ENCODE measurements around the gene MAPK11.

Gene MAPK11

DNA sequence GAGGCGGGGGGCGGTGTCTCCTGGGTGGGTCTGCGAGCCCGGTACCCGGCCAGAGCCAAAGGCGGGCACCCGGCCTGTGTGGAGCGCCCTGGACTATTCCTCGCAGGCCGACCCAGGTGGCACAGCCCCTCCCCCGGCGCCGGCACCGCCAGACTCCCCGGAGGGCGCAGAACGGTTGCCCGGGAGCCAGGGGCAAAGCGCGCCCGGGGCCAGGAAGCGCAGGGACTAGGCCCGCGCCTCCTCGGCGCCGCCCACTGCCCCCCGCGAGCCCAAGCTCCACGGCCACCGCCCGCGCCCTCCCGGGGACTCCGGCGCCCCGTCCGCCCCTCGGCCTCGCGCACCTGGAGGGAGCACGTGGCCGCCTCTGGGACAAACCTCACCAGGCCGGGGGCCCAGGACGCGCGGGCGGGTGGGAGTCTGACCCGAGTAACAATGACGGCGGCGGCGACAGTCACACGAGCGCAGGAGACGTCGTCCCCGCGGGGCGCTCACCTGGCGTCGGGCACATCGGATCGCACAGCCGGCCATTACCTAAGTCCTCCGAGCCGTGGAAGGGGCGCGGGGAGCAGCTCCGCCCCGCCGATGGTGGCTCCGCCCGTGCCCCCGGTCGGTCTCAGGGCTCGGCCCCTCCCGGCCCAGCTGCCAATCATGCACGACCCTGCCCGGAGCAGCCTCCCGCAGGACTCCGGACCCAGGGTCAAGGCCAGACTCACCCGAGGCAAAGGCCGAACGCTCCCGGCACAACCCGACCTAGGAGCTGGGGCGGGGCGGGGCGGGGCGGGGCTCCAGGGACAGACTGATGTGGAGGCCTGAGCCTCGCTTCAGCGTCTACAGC is 29.8 kb upstream of the MAPK11 start:
- no peak overlapping the region for H3K4me3 ChIP-seq (replicated peaks; ENCODE audit: low read depth, low read length)
- no peak for DNase-seq (ENCODE audit: low read depth)
- TF ChIP-seq, protein P1, sequence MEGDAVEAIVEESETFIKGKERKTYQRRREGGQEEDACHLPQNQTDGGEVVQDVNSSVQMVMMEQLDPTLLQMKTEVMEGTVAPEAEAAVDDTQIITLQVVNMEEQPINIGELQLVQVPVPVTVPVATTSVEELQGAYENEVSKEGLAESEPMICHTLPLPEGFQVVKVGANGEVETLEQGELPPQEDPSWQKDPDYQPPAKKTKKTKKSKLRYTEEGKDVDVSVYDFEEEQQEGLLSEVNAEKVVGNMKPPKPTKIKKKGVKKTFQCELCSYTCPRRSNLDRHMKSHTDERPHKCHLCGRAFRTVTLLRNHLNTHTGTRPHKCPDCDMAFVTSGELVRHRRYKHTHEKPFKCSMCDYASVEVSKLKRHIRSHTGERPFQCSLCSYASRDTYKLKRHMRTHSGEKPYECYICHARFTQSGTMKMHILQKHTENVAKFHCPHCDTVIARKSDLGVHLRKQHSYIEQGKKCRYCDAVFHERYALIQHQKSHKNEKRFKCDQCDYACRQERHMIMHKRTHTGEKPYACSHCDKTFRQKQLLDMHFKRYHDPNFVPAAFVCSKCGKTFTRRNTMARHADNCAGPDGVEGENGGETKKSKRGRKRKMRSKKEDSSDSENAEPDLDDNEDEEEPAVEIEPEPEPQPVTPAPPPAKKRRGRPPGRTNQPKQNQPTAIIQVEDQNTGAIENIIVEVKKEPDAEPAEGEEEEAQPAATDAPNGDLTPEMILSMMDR (IDR thresholded peaks at IDR 0.05; ENCODE audit: low read length, missing control alignments), result no peak

DNA sequence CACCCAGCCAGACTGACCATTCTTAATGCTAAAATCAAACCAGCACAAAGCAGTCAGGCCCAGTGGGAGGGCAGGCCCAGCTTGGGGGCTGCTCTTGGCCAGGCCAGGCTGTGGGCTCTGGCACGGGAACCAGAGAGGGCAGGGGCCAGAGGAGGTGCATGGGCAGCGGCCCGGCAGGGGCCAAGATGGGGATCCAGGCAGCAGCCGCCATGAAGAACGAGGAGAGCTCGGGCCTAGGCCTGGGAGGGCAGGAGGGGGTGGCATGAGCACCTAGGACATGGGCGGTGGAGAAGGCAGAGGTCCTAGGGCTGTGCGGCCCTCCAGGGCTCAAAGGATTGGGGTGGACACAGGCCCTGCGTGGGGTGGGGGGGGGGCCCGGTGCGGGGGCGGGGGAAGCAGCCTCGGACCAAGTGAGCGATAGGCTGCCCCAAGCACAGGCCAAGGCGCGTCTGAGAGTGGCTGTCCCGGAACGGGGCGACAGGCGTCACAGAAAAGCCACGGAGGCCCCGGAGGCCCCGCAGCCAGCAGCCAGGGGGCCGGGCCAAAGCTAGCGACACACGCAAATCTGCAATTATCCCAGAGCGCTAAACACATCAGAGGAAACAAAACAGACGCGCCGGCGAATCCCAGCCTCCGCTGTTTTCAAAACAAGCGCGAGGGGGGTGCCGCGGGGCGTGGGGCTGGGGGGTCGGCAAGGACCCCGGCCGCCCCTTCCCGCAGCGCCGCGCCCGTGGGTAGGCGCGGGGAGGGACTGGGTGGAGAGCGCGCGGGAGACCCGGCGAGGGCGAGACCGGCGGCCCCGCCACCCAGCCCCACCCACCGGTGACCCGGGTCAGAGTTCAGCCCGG is 29.0 kb upstream of the MAPK11 start:
- no peak overlapping the region for H3K4me3 ChIP-seq (replicated peaks; ENCODE audit: low read depth, low read length)
- TF ChIP-seq, protein P1 (IDR thresholded peaks at IDR 0.05; ENCODE audit: low read length, missing control alignments), result no peak
- DNase-seq (ENCODE audit: low read depth), result no peak

DNA sequence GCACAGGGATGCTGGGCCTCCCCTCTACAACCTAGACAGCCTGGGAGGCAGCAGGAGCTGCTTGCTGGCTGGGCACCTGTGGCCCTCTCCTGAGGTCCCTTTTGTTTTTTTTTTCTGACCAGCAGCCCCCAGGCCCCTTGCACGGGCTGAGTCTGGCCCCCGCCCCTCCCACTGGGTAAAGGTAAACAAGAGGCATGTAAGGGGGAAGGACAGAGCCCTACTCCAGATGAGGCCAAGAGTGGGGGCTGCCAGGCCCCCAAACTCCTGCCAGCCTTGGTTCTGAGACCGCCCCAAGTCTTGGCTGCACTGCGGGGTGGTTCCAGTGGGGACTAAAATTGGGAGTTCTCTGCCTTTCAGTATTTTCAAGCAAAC is 28.1 kb upstream of the MAPK11 start:
- no peak for DNase-seq (ENCODE audit: low read depth)
- no peak overlapping the region for H3K4me3 ChIP-seq (replicated peaks; ENCODE audit: low read depth, low read length)
- TF ChIP-seq, protein P1 (IDR thresholded peaks at IDR 0.05; ENCODE audit: low read length, missing control alignments), result no peak

DNA sequence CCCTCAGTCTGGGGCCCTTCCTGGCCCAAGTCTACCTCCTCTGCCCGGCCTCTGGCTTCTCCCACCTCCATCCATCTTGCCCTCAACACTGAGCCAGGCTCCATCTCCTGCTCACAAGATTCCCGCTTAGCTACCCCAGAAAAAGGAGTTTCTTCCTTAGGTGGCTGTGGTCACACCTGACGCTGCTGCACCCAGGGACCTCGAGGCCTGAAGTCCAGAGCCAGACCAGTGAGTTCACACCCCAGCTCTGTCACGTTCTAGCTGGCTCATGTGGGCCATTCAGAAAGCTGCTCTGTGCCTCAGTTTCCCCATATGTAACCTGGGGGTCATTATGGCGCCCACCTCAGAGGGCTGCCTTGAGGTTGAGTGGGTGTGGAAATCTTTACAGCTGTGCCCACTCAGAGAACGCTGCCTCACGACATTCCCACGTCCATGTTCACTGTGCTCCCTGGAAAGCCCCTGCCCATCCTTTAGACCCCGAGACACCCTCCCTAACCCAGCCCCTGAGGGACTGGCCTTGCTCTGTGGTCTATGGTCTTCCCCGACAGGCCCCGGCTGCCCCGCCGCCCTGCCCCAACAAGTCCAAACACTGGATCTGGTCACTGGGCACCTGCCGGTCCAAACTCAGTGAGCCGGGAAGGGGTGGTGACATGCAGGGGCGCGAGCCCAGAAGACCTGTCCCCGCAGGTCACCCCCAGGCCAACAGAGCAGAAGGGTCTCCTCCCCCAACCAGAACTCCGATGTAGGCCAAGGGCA is 27.5 kb upstream of the MAPK11 start:
- no peak for DNase-seq (ENCODE audit: low read depth)

DNA sequence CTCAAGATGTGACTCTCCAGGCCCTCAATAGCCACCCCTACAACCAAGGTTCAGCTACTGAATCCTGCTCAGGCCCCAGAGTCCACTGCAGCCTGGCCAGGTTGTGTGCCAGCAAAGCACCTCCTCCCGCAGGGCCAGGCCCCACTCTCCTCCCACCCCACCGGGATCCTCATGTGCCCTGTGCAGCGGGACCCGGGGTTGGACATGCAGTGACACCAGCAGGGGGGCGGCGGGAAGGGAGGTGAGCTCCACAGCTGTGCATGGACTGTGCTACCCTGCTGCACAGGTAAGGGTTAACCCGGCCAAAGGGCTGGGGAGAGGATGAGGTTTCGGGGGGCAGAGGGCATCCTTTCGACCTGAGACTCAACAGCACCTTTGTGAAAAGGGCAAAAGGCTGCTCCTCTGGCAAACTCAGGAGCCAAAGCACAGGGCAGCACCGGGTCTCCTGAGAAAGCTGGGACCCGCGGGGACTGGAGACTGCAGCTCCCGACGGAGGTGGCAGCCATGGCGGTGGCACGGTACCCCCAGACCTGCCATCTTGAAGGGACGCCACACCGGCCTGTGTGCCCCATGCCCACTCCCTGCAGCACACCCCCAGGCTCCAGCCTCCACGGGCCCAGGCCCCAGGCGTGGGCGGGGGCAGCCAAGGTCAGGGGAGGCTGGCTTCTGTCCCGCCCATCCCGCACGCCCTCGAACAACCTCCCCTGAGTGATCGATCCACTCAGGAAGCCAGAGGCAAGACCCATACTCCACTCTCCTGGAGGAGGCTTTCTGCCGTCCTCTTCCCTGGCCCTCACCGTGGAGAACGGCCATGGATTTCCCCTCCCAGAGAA is 26.7 kb upstream of the MAPK11 start:
- DNase-seq (ENCODE audit: low read depth), result no peak
- no peak overlapping the region for H3K4me3 ChIP-seq (replicated peaks; ENCODE audit: low read depth, low read length)
- TF ChIP-seq, protein P1 (IDR thresholded peaks at IDR 0.05; ENCODE audit: low read length, missing control alignments), result no peak

More for the DNA sequence above, 27.5 kb upstream of the MAPK11 start:
- H3K4me3 ChIP-seq (replicated peaks; ENCODE audit: low read depth, low read length), result no peak overlapping the region
- TF ChIP-seq, protein P1 (IDR thresholded peaks at IDR 0.05; ENCODE audit: low read length, missing control alignments), result no peak

DNA sequence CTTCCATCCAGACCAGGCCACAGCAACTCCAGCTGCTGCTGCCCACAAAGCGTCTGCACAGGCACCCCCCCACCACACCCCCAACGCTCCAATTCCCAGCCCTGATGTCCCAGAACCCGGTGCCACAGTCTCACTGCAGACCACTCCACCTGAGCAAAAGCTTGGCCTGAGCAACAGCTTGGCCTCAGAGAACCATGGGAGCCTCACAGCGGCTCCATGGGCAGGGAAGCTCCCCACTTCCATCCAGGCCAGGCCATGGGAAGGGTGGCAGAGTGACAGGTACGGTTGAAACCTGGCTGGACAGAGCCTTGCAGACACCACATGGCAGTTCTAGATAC is 24.1 kb upstream of the MAPK11 start:
- H3K4me3 ChIP-seq (replicated peaks; ENCODE audit: low read depth, low read length), result no peak overlapping the region
- no peak for DNase-seq (ENCODE audit: low read depth)
- TF ChIP-seq, protein P1 (IDR thresholded peaks at IDR 0.05; ENCODE audit: low read length, missing control alignments), result no peak

Data from fibroblast of pulmonary artery (primary cell).